ENCODE results near the gene TIGIT. TPM values are rescaled to one million over a fixed set of nuclear protein-coding genes. Genes with fewer than 3 reads are reported as not detected.
A peak's percentile ranks its signal among the peaks of the same experiment; 100 is the strongest.

Gene TIGIT
- total and polyA plus RNA-seq, 2 experiments from 2014 or later = 0.07 to 0.50 TPM

GRCh38 chr3:114286266-114286665, 7.6 kb upstream of the TIGIT start (continued):
- no peak for TF ChIP-seq ZNF462 (CRISPR knock-in tag; IDR thresholded peaks at IDR 0.05)
- no peak for TF ChIP-seq CREB1 (CRISPR knock-in tag; IDR thresholded peaks at IDR 0.05; ENCODE audit: low read depth)
- TF ChIP-seq ZNF114 (CRISPR knock-in tag; IDR thresholded peaks at IDR 0.05) = no peak
- no peak for TF ChIP-seq ZNF331 (CRISPR knock-in tag; IDR thresholded peaks at IDR 0.05; ENCODE audit: low read depth)
- no peak for TF ChIP-seq NANOG (IDR thresholded peaks at IDR 0.05; ENCODE audit: borderline replicate concordance)
- TF ChIP-seq POLR2AphosphoS5 (IDR thresholded peaks at IDR 0.05; ENCODE audit: low read depth) = no peak

- H3K4me1 ChIP-seq (ENCODE audit: insufficient read depth) = no peaks in the 10 kb centered on the region
- H3K27ac Mint-ChIP-seq = no peak overlapping the region
- peaks cover 5% of the 10 kb centered on the region for H3K4me1 Mint-ChIP-seq
- H3K27ac ChIP-seq (ENCODE audit: low read depth) = no peak overlapping the region
- H3K36me3 Mint-ChIP-seq (ENCODE audit: low read depth) = no peaks in the 10 kb centered on the region; the same call in 2 of the 3 replicates
- H3K27me3 Mint-ChIP-seq (ENCODE audit: insufficient read depth, low read depth, poor library complexity) = peaks cover 8% of the 10 kb centered on the region
- H3F3A ChIP-seq (replicated peaks; ENCODE audit: low read depth) = no peaks in the 10 kb centered on the region
- H3K27me3 ChIP-seq (ENCODE audit: insufficient read depth) = no peaks in the 10 kb centered on the region
- ATAC-seq (peak; percentile 97), DNase-seq (ENCODE audit: low spot score) (peak; percentile 97)
- no peaks in the 10 kb centered on the region for H3K79me2 ChIP-seq (replicated peaks; ENCODE audit: insufficient read depth)
- H2AFZ ChIP-seq = peak overlapping the region; percentile 96; the same call in 1 of the 2 replicates
- no peaks in the 10 kb centered on the region for H3K9me2 ChIP-seq (ENCODE audit: insufficient read depth)
- no peaks in the 10 kb centered on the region for H4K20me1 ChIP-seq (replicated peaks; ENCODE audit: insufficient read depth)
- H3K4me3 ChIP-seq = no peak overlapping the region
- H3K9me3 Mint-ChIP-seq = no peaks in the 10 kb centered on the region
- no peak overlapping the region for H3K4me2 ChIP-seq
- H3K4me3 Mint-ChIP-seq = no peak overlapping the region
- no peaks in the 10 kb centered on the region for H3K36me3 ChIP-seq (ENCODE audit: insufficient read depth)
- TF ChIP-seq CREB1 (CRISPR knock-in tag; IDR thresholded peaks at IDR 0.05; ENCODE audit: low read depth) (0 out of 2 replicates have a peak, but pooled peaks have one; percentile 7), EZH2 (IDR thresholded peaks at IDR 0.05; ENCODE audit: low read depth, unreplicated experiment) (no peak), ETS1 (IDR thresholded peaks at IDR 0.05) (0 out of 2 replicates have a peak, but pooled peaks have one; percentile 15), POLR2AphosphoS5 (IDR thresholded peaks at IDR 0.05; ENCODE audit: low read depth) (no peak), ZNF331 (CRISPR knock-in tag; IDR thresholded peaks at IDR 0.05; ENCODE audit: low read depth) (no peak), JUNB (IDR thresholded peaks at IDR 0.05; ENCODE audit: unreplicated experiment) (no peak), ZNF114 (CRISPR knock-in tag; IDR thresholded peaks at IDR 0.05) (no peak), EZH2phosphoT487 (IDR thresholded peaks at IDR 0.05; ENCODE audit: unreplicated experiment) (no peak), CTCF (conservative IDR thresholded peaks at IDR 0.05; ENCODE audit: low read depth in 2 of 2) (peak; percentile 94 to 99), STAT1 (IDR thresholded peaks at IDR 0.05; ENCODE audit: unreplicated experiment) (no peak)
Observed at GRCh38 chr3:114290911-114291901, 2.6 kb upstream of the TIGIT start.

Measured in GM23338 (cell line).